MG63 (cell line): ENCODE results near the gene ZBTB17. TPM values are rescaled to one million over a fixed set of nuclear protein-coding genes. Genes with fewer than 3 reads are reported as not detected.

Experiments
- DNase-seq: peaks from one replicate; pipeline ENCODE4 v3.0.0-alpha.2; 2020
- H3K27me3 ChIP-seq: fragments of 250-450 bp; sonication (Bioruptor Pico); 2 replicates; pipeline ENCODE4 v1.5.1; 2020; ENCODE audit warnings: mild to moderate bottlenecking, moderate library complexity
- H3K36me3 ChIP-seq: fragments of 250-450 bp; sonication (Bioruptor Pico); 2 replicates; pipeline ENCODE4 v1.5.1; 2020; ENCODE audit warnings: mild to moderate bottlenecking, moderate library complexity
- H3K4me3 ChIP-seq: fragments of 250-450 bp; sonication (Bioruptor Pico); 2 replicates; pipeline ENCODE4 v1.5.1; 2020; ENCODE audit warnings: mild to moderate bottlenecking, moderate library complexity
- H3K9me3 ChIP-seq: fragments of 250-450 bp; sonication (Bioruptor Pico); 2 replicates; pipeline ENCODE4 v1.5.1; 2020; ENCODE audit warnings: mild to moderate bottlenecking, moderate library complexity
- total RNA-seq: library from RNA; depleted of rRNA; stranded (reverse); fragments of >200 nt; shearing (Covaris generic); gene quantifications from 2 replicates; pipeline ENCODE4 v1.2.3, GENCODE V29; 2014; ENCODE audit warnings: low replicate concordance

Gene ZBTB17
- total RNA-seq, 1 experiment from 2014 or later: 29.1 TPM

DNA sequence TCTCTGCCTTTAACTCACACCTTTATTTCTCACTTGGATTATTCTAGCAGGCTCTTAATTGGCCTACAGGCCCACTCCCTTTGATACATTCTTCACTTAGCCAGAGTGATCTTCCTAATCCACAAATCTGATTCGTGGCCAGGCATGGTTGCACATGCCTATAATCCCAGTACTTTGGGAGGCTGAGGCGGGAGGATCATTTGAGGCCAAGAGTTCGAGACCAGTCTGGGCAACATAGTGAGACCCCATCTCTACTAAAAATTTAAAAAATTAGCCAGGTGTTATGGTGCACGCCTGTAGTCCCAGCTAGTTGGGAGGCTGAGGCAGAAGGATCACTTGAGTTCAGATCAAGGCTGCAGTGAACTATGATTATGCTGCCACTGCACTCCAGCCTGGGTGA, 2.1 kb downstream of the ZBTB17 start:
- H3K9me3 ChIP-seq: 0 out of 2 replicates have a peak, but pooled peaks cover 6% of the 10 kb centered on the region
- H3K4me3 ChIP-seq: no peak overlapping the region
- no peaks in the 10 kb centered on the region for H3K27me3 ChIP-seq
- DNase-seq: no peak
- H3K36me3 ChIP-seq: peaks cover 27% of the 10 kb centered on the region

DNA sequence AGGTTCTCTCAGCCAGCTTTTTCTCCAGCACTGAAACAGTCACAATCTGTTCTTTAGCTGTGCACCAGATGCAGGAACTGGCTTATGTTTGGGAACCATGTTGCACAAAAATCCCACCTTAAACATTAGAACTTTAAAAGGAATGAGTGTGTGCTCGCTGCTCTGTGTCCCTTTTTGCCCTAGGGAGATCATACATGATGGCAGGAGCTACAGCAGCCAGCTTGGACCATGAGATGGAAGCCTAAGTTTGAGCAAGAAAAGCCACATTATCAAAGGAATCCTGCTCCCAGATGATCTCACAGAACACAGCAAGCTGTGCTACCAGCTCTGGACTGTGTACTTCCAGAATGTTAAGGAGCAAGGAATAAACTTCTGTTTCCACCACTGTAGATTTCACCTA, 3.5 kb downstream of the ZBTB17 start:
- DNase-seq: no peak
- Histone ChIP-seq H3K36me3 (peaks cover 33% of the 10 kb centered on the region), H3K27me3 (no peaks in the 10 kb centered on the region)

DNA sequence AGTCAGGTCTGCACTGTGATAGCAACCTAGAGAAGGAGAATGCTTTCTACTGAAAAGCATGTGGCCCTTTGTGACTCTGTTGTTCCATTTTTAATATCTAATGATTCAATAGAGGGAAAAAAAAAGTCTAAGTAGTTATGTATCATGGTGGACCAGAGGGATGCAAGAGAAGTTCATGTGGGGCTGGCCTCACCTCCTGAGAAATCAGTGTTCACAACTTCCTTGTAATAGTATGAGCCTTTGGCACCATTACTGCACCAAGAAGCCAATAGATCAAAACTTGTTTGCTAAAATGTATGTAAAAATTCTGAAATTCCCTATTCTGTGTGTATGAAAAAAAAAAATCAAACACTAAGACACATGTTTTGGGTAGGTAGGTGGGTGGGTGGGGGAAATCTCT, 5.0 kb downstream of the ZBTB17 start:
- no peak overlapping the region for H3K4me3 ChIP-seq
- no peaks in the 10 kb centered on the region for H3K27me3 ChIP-seq
- peaks cover 33% of the 10 kb centered on the region for H3K36me3 ChIP-seq
- no peak for DNase-seq
- no peaks in the 10 kb centered on the region for H3K9me3 ChIP-seq

More for the DNA sequence above, 3.5 kb downstream of the ZBTB17 start:
- H3K9me3 ChIP-seq: 0 out of 2 replicates have a peak, but pooled peaks cover 6% of the 10 kb centered on the region
- no peak overlapping the region for H3K4me3 ChIP-seq

DNA sequence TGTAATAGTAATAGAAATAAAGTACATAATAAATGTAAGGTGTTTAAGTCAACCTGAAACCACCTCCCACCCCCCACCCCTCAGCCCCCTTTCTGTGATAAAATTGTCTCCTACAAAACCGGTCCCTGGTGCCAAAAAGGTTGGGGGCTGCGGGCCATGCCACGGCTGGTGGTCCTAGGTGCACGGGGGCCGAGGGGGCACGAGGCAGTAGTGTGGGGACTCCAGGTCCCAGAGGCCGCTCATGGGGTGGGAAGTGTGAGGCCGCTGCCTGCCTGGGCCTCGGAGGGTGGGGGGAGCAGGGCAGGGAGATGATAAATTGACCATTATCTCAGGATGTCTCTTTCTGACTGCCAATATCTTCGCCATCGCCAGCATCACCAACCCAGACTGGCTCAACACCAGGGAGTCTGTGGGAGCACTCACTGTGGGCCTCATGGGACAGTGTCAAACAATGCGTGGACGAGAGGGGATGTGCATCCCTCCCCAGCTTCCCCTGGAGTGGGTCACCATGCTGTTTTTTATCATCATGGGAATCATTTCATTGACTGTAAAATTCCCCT, 6.5 kb downstream of the ZBTB17 start:
- Histone ChIP-seq H3K27me3 (no peaks in the 10 kb centered on the region), H3K9me3 (no peaks in the 10 kb centered on the region), H3K4me3 (no peak overlapping the region), H3K36me3 (peaks cover 36% of the 10 kb centered on the region)
- DNase-seq: no peak

DNA sequence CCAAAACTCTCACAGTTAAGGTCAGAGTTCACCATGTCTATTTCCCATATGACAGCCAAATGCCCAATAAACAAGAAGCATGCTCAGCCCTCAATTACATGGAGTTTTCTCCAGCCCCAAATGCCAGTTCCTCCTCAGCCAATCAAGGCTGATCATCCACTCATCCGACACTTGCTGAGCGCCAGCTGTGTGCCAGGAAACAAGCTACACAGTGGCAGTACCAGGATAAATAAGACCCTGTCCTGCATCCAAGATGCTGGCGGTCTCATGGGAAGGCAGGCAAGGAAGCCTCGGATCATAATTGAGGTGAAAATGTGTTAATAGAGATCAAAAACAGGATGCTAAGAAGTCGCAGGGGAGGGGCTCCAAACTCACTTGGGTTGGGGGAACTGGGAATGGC, 7.7 kb downstream of the ZBTB17 start:
- Histone ChIP-seq H3K36me3 (peaks cover 34% of the 10 kb centered on the region), H3K4me3 (no peak overlapping the region), H3K27me3 (no peaks in the 10 kb centered on the region), H3K9me3 (no peaks in the 10 kb centered on the region)
- DNase-seq: no peak

GRCh38 chr1:15966956-15967344, 9.0 kb downstream of the ZBTB17 start:
- DNase-seq: no peak
- H3K27me3 ChIP-seq: no peaks in the 10 kb centered on the region
- H3K4me3 ChIP-seq: no peak overlapping the region
- peaks cover 25% of the 10 kb centered on the region for H3K36me3 ChIP-seq
- H3K9me3 ChIP-seq: no peaks in the 10 kb centered on the region

DNA sequence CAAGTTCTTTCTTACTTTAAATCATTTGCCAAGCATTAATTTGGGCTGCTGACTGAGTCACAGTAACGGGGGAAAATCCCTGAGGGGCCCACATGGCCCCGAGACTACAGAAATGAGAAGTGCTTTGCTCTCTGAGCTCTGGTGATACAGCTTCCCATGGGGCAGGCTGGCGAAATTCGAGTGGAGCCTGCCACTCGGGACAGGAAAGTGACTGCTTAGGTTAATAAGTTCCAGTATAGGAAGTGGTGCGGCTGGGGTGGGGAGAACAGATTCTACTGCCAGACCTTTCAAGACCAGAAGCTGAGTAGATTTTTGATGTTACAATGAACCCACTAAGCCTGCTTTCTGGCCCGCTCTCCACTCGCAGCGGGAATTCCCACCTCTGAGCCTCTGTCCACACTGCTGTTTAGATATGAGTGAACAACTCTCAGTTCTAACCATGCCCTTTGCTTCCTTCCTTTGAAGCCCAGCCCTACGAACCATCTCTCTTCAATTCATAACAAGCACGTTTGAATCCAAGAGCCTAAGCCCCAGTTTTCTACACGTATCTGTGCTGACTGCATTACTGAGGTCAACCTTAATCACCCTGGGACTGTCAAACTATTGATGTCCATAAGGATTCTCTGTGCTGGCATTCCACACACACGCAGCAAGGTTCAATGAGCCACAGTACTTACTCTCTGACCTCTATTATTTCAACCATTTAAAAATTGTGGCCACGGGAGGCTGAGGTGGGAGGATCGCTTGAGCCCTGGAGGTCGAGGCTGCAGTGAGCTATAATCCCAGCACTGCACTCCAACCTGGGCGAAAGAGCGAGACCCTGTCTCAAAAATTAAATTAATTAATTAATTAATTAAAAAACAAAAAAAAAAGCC, 9.6 kb downstream of the ZBTB17 start:
- peaks cover 25% of the 10 kb centered on the region for H3K36me3 ChIP-seq
- no peaks in the 10 kb centered on the region for H3K9me3 ChIP-seq
- H3K27me3 ChIP-seq: no peaks in the 10 kb centered on the region
- H3K4me3 ChIP-seq: no peak overlapping the region
- DNase-seq: no peak

DNA sequence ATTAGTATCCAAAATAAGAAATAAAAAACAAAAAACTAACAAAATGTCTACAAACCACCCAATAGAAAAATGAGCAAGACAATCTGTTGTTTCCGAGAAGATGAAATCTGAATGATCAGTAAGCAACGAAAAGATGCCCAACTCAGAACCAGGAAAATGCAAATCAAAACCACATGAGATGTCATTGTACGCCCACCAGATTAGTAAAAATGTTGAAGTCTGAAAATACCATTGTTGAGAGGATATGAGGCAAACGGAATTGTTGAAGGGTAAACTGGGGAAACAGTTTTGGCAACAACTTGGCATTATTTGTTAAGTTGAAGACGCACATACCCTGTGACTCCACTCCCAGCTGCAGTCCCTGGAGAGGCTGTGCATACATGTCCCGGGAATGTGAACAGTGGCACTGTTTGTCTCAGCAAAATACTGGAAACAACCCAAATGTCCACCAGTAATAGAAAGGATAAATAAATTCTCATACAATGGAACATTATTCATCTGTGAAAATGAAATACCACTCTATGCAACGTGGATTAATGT, 10.6 kb downstream of the ZBTB17 start:
- Histone ChIP-seq H3K4me3 (no peak overlapping the region), H3K36me3 (peaks cover 24% of the 10 kb centered on the region), H3K27me3 (no peaks in the 10 kb centered on the region), H3K9me3 (no peaks in the 10 kb centered on the region)
- DNase-seq: no peak

DNA sequence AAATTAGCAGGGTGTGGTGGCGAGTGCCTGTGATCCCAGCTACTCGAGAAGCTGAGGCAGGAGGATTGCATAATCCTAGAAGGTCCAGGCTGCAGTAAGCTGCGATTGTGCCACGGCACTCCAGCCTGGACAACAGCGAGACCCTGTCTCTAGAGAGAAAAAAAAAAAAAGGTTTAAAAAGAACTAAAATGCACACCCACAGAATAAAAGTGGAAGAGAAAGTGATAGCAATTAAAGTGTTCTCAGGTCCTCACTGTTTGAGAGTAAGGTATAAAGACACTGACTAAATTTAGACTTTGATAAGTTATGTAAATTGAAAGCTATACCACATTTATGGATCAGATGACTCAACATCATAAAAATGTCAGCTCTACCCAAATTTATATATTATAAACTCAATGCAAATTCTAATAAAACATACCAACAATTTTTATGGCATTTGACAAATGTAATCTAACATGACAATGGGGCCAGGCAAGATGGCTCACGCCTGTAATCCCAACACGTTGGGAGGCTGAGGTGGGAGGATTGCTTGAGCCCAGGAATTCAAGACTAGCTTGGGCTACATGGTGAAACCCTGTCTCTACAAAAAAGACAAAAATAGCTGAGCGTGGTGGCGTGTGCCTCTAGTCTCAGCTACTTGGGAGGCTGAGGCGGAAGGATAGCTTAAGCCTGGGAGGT, 11.8 kb downstream of the ZBTB17 start:
- Histone ChIP-seq H3K9me3 (no peaks in the 10 kb centered on the region), H3K36me3 (peaks cover 15% of the 10 kb centered on the region), H3K27me3 (no peaks in the 10 kb centered on the region), H3K4me3 (no peak overlapping the region)
- no peak for DNase-seq

- peaks cover 9% of the 10 kb centered on the region for H3K36me3 ChIP-seq
- no peak for DNase-seq
- no peak overlapping the region for H3K4me3 ChIP-seq
- no peaks in the 10 kb centered on the region for H3K27me3 ChIP-seq
- H3K9me3 ChIP-seq: no peaks in the 10 kb centered on the region
Observed at GRCh38 chr1:15963363-15963967, 12.4 kb downstream of the ZBTB17 start.

DNA sequence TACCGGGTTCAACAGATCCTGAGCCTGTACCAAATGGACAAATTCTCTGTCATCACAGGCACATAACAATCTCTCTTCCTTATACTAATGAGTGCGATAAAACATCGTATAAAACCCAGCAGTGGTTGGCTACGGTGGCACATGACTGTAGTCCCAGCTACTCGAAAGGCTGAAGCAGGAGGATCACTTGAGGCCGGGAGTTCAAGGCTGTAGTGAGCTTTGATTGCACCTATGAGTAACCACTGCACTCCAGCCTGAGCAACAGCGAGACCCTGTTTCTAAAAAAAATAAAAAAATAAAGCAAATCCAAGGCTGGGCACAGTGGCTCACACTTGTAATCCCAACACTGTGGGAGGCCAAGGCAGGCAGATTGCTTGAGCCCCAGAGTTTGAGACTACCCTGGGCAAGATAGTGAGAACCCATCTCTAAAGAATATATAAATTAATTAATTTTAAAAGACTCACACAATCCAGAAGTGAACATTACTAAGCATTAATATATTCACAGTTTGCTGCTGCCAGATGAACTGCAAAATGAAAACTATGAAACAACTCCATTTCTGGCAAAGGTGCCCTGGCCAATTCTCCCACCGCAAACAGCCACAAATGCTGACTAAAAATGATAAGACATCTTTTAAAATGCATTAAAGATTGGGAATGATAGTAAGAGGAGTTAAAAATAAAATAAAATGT, 13.1 kb downstream of the ZBTB17 start:
- H3K9me3 ChIP-seq: no peaks in the 10 kb centered on the region
- no peaks in the 10 kb centered on the region for H3K27me3 ChIP-seq
- H3K4me3 ChIP-seq: no peak overlapping the region
- DNase-seq: no peak
- peaks cover 8% of the 10 kb centered on the region for H3K36me3 ChIP-seq

DNA sequence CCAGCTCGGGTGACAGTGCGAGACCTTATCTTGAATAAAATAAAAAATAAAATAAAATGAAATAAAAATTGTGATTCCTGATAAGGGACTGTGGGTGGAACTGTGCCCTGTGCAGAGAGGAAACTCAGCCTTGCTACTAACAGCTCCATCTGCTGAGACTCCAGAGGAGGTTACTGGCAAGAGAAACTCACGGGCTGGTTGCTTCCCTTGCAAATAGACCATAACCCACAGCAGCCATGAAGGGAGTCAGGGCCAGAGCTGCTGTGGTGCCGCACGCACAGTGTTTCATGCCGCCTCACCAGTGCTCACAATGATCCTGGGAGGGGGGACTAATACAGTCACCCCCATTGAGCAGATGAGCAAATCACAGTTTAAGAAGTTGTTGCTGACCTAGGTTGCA, 13.7 kb downstream of the ZBTB17 start:
- peaks cover 6% of the 10 kb centered on the region; the same call in 1 of the 2 replicates for H3K36me3 ChIP-seq
- no peak for DNase-seq

DNA sequence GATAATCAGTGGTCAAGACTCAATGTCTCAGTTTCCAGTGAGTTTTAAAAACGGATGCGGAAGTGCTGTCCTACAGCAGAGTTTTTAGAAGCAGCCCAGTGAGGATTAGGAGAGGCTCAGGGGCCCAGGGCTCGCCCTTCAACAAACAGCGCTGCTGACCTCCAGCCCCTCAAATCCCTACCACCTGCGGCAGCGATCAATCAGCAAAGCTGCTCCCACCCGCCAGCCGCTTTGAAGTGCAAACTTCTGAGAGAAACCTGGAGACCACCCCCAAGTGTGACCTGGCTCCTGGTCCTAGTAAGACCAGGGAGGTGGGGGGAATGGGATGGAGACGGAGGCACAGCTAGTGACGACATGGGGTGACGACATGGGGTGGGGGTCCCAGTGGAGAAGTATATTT, 14.4 kb downstream of the ZBTB17 start:
- no peak for DNase-seq
- no peaks in the 10 kb centered on the region for H3K27me3 ChIP-seq
- peaks cover 6% of the 10 kb centered on the region; the same call in 1 of the 2 replicates for H3K36me3 ChIP-seq
- no peaks in the 10 kb centered on the region for H3K9me3 ChIP-seq
- no peak overlapping the region for H3K4me3 ChIP-seq

More for the DNA sequence above, 13.7 kb downstream of the ZBTB17 start:
- Histone ChIP-seq H3K9me3 (no peaks in the 10 kb centered on the region), H3K27me3 (no peaks in the 10 kb centered on the region), H3K4me3 (no peak overlapping the region)

- H3K9me3 ChIP-seq: no peaks in the 10 kb centered on the region
- no peak for DNase-seq
- H3K36me3 ChIP-seq: peaks cover 6% of the 10 kb centered on the region; the same call in 1 of the 2 replicates
- H3K4me3 ChIP-seq: no peak overlapping the region
- no peaks in the 10 kb centered on the region for H3K27me3 ChIP-seq
Observed at GRCh38 chr1:15960808-15961207, 15.1 kb downstream of the ZBTB17 start.

DNA sequence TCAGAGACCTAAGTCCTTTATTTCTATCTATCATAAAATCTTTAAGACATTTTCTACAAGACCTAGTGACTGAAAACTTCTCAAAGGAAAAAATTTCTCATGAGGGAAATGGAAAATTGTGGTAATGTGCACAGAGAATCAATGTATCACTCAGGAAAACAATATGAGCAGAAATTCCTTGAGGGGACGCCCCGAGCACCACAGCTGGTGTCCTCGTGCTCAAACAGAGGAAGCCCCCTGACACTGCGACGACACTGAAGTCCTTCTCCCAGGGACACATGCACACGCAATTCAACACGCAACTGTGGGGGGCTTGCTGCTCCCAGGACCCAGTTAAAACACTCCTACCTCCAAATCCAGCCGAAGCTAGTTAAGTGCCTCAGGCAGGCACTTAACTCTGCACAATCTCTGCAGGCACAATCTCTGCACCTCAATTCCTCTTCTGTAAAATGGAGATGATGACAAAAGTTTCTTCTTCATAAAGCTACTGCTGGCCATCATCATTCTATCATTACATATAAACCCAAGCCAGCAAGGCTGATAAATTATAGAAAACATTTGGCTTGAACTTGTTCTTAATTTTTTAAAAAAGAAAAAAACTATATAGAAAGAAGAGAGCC, 16.0 kb downstream of the ZBTB17 start:
- Histone ChIP-seq H3K27me3 (no peaks in the 10 kb centered on the region), H3K4me3 (no peak overlapping the region), H3K36me3 (peaks cover 3% of the 10 kb centered on the region; the same call in 1 of the 2 replicates), H3K9me3 (no peaks in the 10 kb centered on the region)
- DNase-seq: no peak

- no peak for DNase-seq
- Histone ChIP-seq H3K27me3 (no peaks in the 10 kb centered on the region), H3K36me3 (peaks cover 3% of the 10 kb centered on the region; the same call in 1 of the 2 replicates), H3K4me3 (no peak overlapping the region), H3K9me3 (no peaks in the 10 kb centered on the region)
Observed at GRCh38 chr1:15959424-15959823, 16.5 kb downstream of the ZBTB17 start.
